Measurements from ENCODE around the gene TSPAN33.

The TSPAN33 gene

GRCh38 chr7:129184981-129185670 lies 40.6 kb downstream of the TSPAN33 start (continued):
- TF ChIP-seq ZNF555 (tag by site-specific recombination; conservative IDR thresholded peaks at IDR 0.05), result no peak
- no peak for TF ChIP-seq KLF9 (tag by site-specific recombination; IDR thresholded peaks at IDR 0.05; ENCODE audit: low read depth)
- TF ChIP-seq PRDM2 (tag by site-specific recombination; IDR thresholded peaks at IDR 0.05; ENCODE audit: borderline replicate concordance), result no peak
- TF ChIP-seq ZNF274 (IDR thresholded peaks at IDR 0.05; ENCODE audit: low read length), result no peak
- no peak for TF ChIP-seq ZNF274 (tag by site-specific recombination; IDR thresholded peaks at IDR 0.05; ENCODE audit: borderline replicate concordance)

GRCh38 chr7:129186749-129187260 lies 42.3 kb downstream of the TSPAN33 start:
- no peak overlapping the region for H3K4me3 ChIP-seq (ENCODE audit: low read depth, low read length)
- H3K36me3 ChIP-seq (ENCODE audit: control insufficient read depth in 2 of 2, insufficient read depth in 1 of 2, low read length in 2 of 2), result peaks cover 0 to 8% of the 10 kb centered on the region in 2 experiments; a peak in 1 of 3 replicates
- POLR2A ChIA-PET, result no interaction called here
- no peaks in the 10 kb centered on the region for H3K9me3 ChIP-seq (ENCODE audit: control insufficient read depth, insufficient read depth, low read depth, low read length)
- no peaks in the 10 kb centered on the region; the same call in 1 of the 2 replicates for H3K4me1 ChIP-seq (ENCODE audit: control insufficient read depth, insufficient read depth, low read length)
- TF ChIP-seq ZNF184 (tag by site-specific recombination; IDR thresholded peaks at IDR 0.05) (peak; percentile 95), EGR2 (tag by site-specific recombination; IDR thresholded peaks at IDR 0.05; ENCODE audit: low read depth) (0 out of 2 replicates have a peak, but pooled peaks have one; percentile 11), YY1 (tag by site-specific recombination; IDR thresholded peaks at IDR 0.05) (no peak)
- CTCF ChIA-PET, result no interaction called here
- H3K27ac ChIP-seq (ENCODE audit: extremely low read depth, low read depth, low read length), result no peak overlapping the region

- ChIA-PET POLR2A (interaction anchor here (0.6 to 1.1 kb wide), 3 partner anchors 37 to 147 kb away, joined by 3 to 7 read pairs (median 3); partner anchors contain the start of gene AHCYL2), CTCF (no interaction called here)
- peak overlapping the region; percentile 85; the same call in 1 of the 2 replicates for H3K27ac ChIP-seq (ENCODE audit: extremely low read depth, low read depth, low read length)
- TF ChIP-seq OSR2 (tag by site-specific recombination; IDR thresholded peaks at IDR 0.05) (no peak), ZNF280D (tag by site-specific recombination; IDR thresholded peaks at IDR 0.05) (no peak), ZBTB20 (tag by site-specific recombination; IDR thresholded peaks at IDR 0.05) (peak; percentile 99), ZNF610 (tag by site-specific recombination; IDR thresholded peaks at IDR 0.05; ENCODE audit: borderline replicate concordance) (no peak), ZNF16 (tag by site-specific recombination; IDR thresholded peaks at IDR 0.05; ENCODE audit: low read depth) (no peak), MYNN (tag by site-specific recombination; IDR thresholded peaks at IDR 0.05; ENCODE audit: borderline replicate concordance) (no peak), ZNF501 (tag by site-specific recombination; IDR thresholded peaks at IDR 0.05) (0 out of 2 replicates have a peak, but pooled peaks have one; percentile 20), ZNF513 (tag by site-specific recombination; IDR thresholded peaks at IDR 0.05) (no peak), PRDM1 (tag by site-specific recombination; IDR thresholded peaks at IDR 0.05) (peak; percentile 62; the same call in 1 of the 2 replicates)
- TF ChIP-seq, protein P1, sequence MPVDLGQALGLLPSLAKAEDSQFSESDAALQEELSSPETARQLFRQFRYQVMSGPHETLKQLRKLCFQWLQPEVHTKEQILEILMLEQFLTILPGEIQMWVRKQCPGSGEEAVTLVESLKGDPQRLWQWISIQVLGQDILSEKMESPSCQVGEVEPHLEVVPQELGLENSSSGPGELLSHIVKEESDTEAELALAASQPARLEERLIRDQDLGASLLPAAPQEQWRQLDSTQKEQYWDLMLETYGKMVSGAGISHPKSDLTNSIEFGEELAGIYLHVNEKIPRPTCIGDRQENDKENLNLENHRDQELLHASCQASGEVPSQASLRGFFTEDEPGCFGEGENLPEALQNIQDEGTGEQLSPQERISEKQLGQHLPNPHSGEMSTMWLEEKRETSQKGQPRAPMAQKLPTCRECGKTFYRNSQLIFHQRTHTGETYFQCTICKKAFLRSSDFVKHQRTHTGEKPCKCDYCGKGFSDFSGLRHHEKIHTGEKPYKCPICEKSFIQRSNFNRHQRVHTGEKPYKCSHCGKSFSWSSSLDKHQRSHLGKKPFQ (tag by site-specific recombination; IDR thresholded peaks at IDR 0.05), result 0 out of 2 replicates have a peak, but pooled peaks have one; percentile 47
These were observed 43.3 kb downstream of the TSPAN33 start for GRCh38 chr7:129187681-129188371.

More at GRCh38 chr7:129187681-129188371, 43.3 kb downstream of the TSPAN33 start:
- H3K9me3 ChIP-seq (ENCODE audit: control insufficient read depth, insufficient read depth, low read depth, low read length), result no peaks in the 10 kb centered on the region
- peak overlapping the region; percentile 87 for H3K4me3 ChIP-seq (ENCODE audit: low read depth, low read length)
- H3K4me1 ChIP-seq (ENCODE audit: control insufficient read depth, insufficient read depth, low read length), result no peaks in the 10 kb centered on the region; the same call in 1 of the 2 replicates
- peaks cover 0 to 17% of the 10 kb centered on the region in 2 experiments; a peak in 1 of 3 replicates for H3K36me3 ChIP-seq (ENCODE audit: control insufficient read depth in 2 of 2, insufficient read depth in 1 of 2, low read length in 2 of 2)

Data from HEK293 (cell line).